Ishikawa (cell line): Measurements from ENCODE around the gene JMJD1C.

Source experiments
- EP300 ChIP-seq: IDR thresholded peaks from 2 replicates; pipeline ENCODE4 v1.6.1; 2012; ENCODE audit warnings: borderline replicate concordance
- TAF1 ChIP-seq: IDR thresholded peaks from 2 replicates; pipeline ENCODE4 v1.6.1; 2012; ENCODE audit warnings: low read depth, mild to moderate bottlenecking
- TCF12 ChIP-seq: IDR thresholded peaks from 2 replicates; pipeline ENCODE4 v1.6.1; 2012; ENCODE audit warnings: low read depth

DNA sequence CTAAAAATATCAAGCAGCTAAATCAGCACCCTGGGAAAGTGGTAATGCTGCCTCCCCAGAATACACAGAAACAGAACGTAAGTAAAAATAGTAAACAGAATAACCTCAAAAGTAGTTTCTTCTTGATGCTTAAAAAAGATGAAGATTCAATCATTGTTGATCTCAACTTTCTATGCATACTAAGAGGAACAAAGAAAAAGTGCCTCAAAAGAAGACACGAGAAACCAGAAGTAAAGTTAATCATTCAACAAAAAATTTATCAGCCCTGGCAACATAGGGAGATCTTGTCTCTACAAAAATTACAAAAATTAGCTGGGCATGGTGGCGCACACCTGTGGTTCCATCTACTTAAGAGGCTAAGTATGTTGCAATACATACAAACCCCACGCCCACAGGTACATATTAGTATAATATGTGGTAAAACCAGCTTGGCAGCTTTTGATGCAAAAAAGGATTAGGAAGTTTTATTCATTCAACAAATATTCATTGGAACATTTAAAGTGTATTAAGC lies 179.0 kb downstream of the JMJD1C start:
- TF ChIP-seq TCF12 (no peak), TAF1 (no peak), EP300 (no peak)
